ENCODE results near the gene ODF2. TPM values are rescaled to one million over a fixed set of nuclear protein-coding genes. Genes with fewer than 3 reads are reported as not detected.
"Not testable (repeated sequence)": the region's sequence is repeated elsewhere in the genome, so short reads cannot be mapped to it uniquely, and the experiment has no call there.

Gene ODF2
- total RNA-seq, 2 experiments from 2014 or later = 64.9 to 65.0 TPM

GRCh38 chr9:128434340-128434739 is 21.5 kb upstream of the ODF2 start:
- H3K9me3 Mint-ChIP-seq = no peaks in the 10 kb centered on the region
- ATAC-seq (ENCODE audit: low read depth) = no peak
- POLR2A ChIA-PET = no interaction called here
- no peak overlapping the region for H3K27ac Mint-ChIP-seq
- H3K36me3 Mint-ChIP-seq = no peaks in the 10 kb centered on the region
- H3K4me1 Mint-ChIP-seq = no peaks in the 10 kb centered on the region
- no peaks in the 10 kb centered on the region for H3K27me3 Mint-ChIP-seq
- no peak for DNase-seq
- no peak overlapping the region for H3K4me3 Mint-ChIP-seq

GRCh38 chr9:128435611-128436010 is 20.2 kb upstream of the ODF2 start:
- Mint-ChIP-seq H3K27ac (no peak overlapping the region), H3K27me3 (no peaks in the 10 kb centered on the region), H3K4me1 (no peaks in the 10 kb centered on the region), H3K4me3 (no peak overlapping the region), H3K36me3 (no peaks in the 10 kb centered on the region), H3K9me3 (no peaks in the 10 kb centered on the region)
- no peak for ATAC-seq (ENCODE audit: low read depth)
- DNase-seq = no peak
- POLR2A ChIA-PET = no interaction called here

- H3K27ac Mint-ChIP-seq = peak overlapping the region; percentile 13
- H3K4me3 Mint-ChIP-seq = no peak overlapping the region
Measured at GRCh38 chr9:128438343-128439109, 17.3 kb upstream of the ODF2 start.

GRCh38 chr9:128439273-128439672 is 16.5 kb upstream of the ODF2 start:
- no peaks in the 10 kb centered on the region for H3K4me1 Mint-ChIP-seq
- H3K27ac Mint-ChIP-seq = no peak overlapping the region
- POLR2A ChIA-PET = no interaction called here
- ATAC-seq (ENCODE audit: low read depth) (no peak), DNase-seq (no peak)
- no peaks in the 10 kb centered on the region for H3K36me3 Mint-ChIP-seq
- H3K4me3 Mint-ChIP-seq = no peak overlapping the region
- no peaks in the 10 kb centered on the region for H3K9me3 Mint-ChIP-seq
- no peaks in the 10 kb centered on the region for H3K27me3 Mint-ChIP-seq

More at GRCh38 chr9:128438343-128439109, 17.3 kb upstream of the ODF2 start:
- DNase-seq (peak; percentile 90), ATAC-seq (ENCODE audit: low read depth) (peak; percentile 97)
- Mint-ChIP-seq H3K9me3 (no peaks in the 10 kb centered on the region), H3K27me3 (no peaks in the 10 kb centered on the region), H3K36me3 (no peaks in the 10 kb centered on the region), H3K4me1 (no peaks in the 10 kb centered on the region)
- POLR2A ChIA-PET = interaction anchor here (0.8 kb wide), 1 partner anchor 9 kb away, joined by 3 read pairs; no protein-coding TSS in a partner anchor

- H3K27ac Mint-ChIP-seq = no peak overlapping the region
- no peaks in the 10 kb centered on the region for H3K4me1 Mint-ChIP-seq
- no peaks in the 10 kb centered on the region for H3K27me3 Mint-ChIP-seq
- POLR2A ChIA-PET = interaction anchor here (0.9 kb wide), 1 partner anchor 14 kb away, joined by 4 read pairs; the partner anchor contains the start of gene ODF2
- DNase-seq (no peak), ATAC-seq (ENCODE audit: low read depth) (no peak)
- no peaks in the 10 kb centered on the region for H3K36me3 Mint-ChIP-seq
- no peak overlapping the region for H3K4me3 Mint-ChIP-seq
- no peaks in the 10 kb centered on the region for H3K9me3 Mint-ChIP-seq
Measured at GRCh38 chr9:128442150-128442549, 13.7 kb upstream of the ODF2 start.

- H3K9me3 Mint-ChIP-seq; H3K4me3 Mint-ChIP-seq; H3K27ac Mint-ChIP-seq; H3K27me3 Mint-ChIP-seq; ATAC-seq (ENCODE audit: low read depth); H3K4me1 Mint-ChIP-seq; H3K36me3 Mint-ChIP-seq; DNase-seq: not testable (repeated sequence)
- POLR2A ChIA-PET = interaction anchor here (1.2 kb wide), 1 partner anchor 11 kb away, joined by 3 read pairs; no protein-coding TSS in a partner anchor
Measured at GRCh38 chr9:128446505-128446904, 9.3 kb upstream of the ODF2 start.

- POLR2A ChIA-PET = interaction anchor here (0.7 to 1.3 kb wide), 2 partner anchors 28 to 29 kb away, joined by 3 to 11 read pairs; partner anchors contain the start of gene CERCAM
- Mint-ChIP-seq H3K27me3 (no peaks in the 10 kb centered on the region), H3K27ac (no peak overlapping the region), H3K4me3 (no peak overlapping the region), H3K9me3 (no peaks in the 10 kb centered on the region), H3K36me3 (no peaks in the 10 kb centered on the region), H3K4me1 (no peaks in the 10 kb centered on the region)
- ATAC-seq (ENCODE audit: low read depth) = no peak
- DNase-seq = no peak
Measured at GRCh38 chr9:128448746-128449145, 7.1 kb upstream of the ODF2 start.

- H3K9me3 Mint-ChIP-seq = no peaks in the 10 kb centered on the region
- POLR2A ChIA-PET = no interaction called here
Measured at GRCh38 chr9:128454991-128455390, 815 bp upstream of the ODF2 start.

GRCh38 chr9:128456613-128457061 is 831 bp downstream of the ODF2 start:
- Mint-ChIP-seq H3K27ac (peak overlapping the region; percentile 94), H3K36me3 (peaks cover 20% of the 10 kb centered on the region), H3K27me3 (no peaks in the 10 kb centered on the region), H3K4me3 (peak overlapping the region; percentile 96), H3K4me1 (peaks cover 18% of the 10 kb centered on the region), H3K9me3 (no peaks in the 10 kb centered on the region)
- DNase-seq (peak; percentile 77), ATAC-seq (ENCODE audit: low read depth) (peak; percentile 63)
- POLR2A ChIA-PET = interaction anchor here (1.0 kb wide), 1 partner anchor 10 kb away, joined by 3 read pairs; no protein-coding TSS in a partner anchor

More at GRCh38 chr9:128454991-128455390, 815 bp upstream of the ODF2 start:
- peaks cover 6% of the 10 kb centered on the region for H3K36me3 Mint-ChIP-seq
- ATAC-seq (ENCODE audit: low read depth) = no peak
- no peaks in the 10 kb centered on the region for H3K27me3 Mint-ChIP-seq
- peak overlapping the region; percentile 24 for H3K27ac Mint-ChIP-seq
- H3K4me1 Mint-ChIP-seq = peaks cover 18% of the 10 kb centered on the region
- peak overlapping the region; percentile 96 for H3K4me3 Mint-ChIP-seq
- DNase-seq = no peak

GRCh38 chr9:128457207-128457606 is 1.4 kb downstream of the ODF2 start:
- DNase-seq (no peak), ATAC-seq (ENCODE audit: low read depth) (no peak)
- H3K4me1 Mint-ChIP-seq = peaks cover 18% of the 10 kb centered on the region
- H3K9me3 Mint-ChIP-seq = no peaks in the 10 kb centered on the region
- peak overlapping the region; percentile 94 for H3K27ac Mint-ChIP-seq
- no peaks in the 10 kb centered on the region for H3K27me3 Mint-ChIP-seq
- POLR2A ChIA-PET = interaction anchor here (0.7 to 1.1 kb wide), 3 partner anchors 10 to 224 kb away, joined by 3 to 4 read pairs (median 4); no protein-coding TSS in a partner anchor
- H3K4me3 Mint-ChIP-seq = peak overlapping the region; percentile 96
- peaks cover 23% of the 10 kb centered on the region for H3K36me3 Mint-ChIP-seq

GRCh38 chr9:128459011-128459410 is 3.2 kb downstream of the ODF2 start:
- DNase-seq = no peak
- H3K27ac Mint-ChIP-seq = peak overlapping the region; percentile 25
- no peak overlapping the region for H3K4me3 Mint-ChIP-seq
- ATAC-seq (ENCODE audit: low read depth) = no peak
- no peaks in the 10 kb centered on the region for H3K9me3 Mint-ChIP-seq
- no peaks in the 10 kb centered on the region for H3K27me3 Mint-ChIP-seq
- peaks cover 34% of the 10 kb centered on the region for H3K36me3 Mint-ChIP-seq
- H3K4me1 Mint-ChIP-seq = peaks cover 18% of the 10 kb centered on the region
- POLR2A ChIA-PET = no interaction called here

- POLR2A ChIA-PET = no interaction called here
- peaks cover 16% of the 10 kb centered on the region for H3K36me3 Mint-ChIP-seq
- no peak overlapping the region for H3K27ac Mint-ChIP-seq
- ATAC-seq (ENCODE audit: low read depth) (no peak), DNase-seq (no peak)
- no peak overlapping the region for H3K4me3 Mint-ChIP-seq
- no peaks in the 10 kb centered on the region for H3K27me3 Mint-ChIP-seq
- peaks cover 2% of the 10 kb centered on the region for H3K4me1 Mint-ChIP-seq
- no peaks in the 10 kb centered on the region for H3K9me3 Mint-ChIP-seq
Measured at GRCh38 chr9:128469070-128469469, 13.3 kb downstream of the ODF2 start.

GRCh38 chr9:128470560-128470959 is 14.8 kb downstream of the ODF2 start:
- POLR2A ChIA-PET = no interaction called here
- Mint-ChIP-seq H3K4me1 (peaks cover 2% of the 10 kb centered on the region), H3K9me3 (no peaks in the 10 kb centered on the region), H3K4me3 (no peak overlapping the region), H3K27me3 (no peaks in the 10 kb centered on the region), H3K36me3 (peaks cover 18% of the 10 kb centered on the region), H3K27ac (peak overlapping the region; percentile 73)
- no peak for DNase-seq
- ATAC-seq (ENCODE audit: low read depth) = no peak

- Mint-ChIP-seq H3K4me3 (no peak overlapping the region), H3K36me3 (peaks cover 22% of the 10 kb centered on the region), H3K9me3 (no peaks in the 10 kb centered on the region), H3K27ac (no peak overlapping the region), H3K4me1 (peaks cover 2% of the 10 kb centered on the region), H3K27me3 (no peaks in the 10 kb centered on the region)
- no peak for DNase-seq
- POLR2A ChIA-PET = no interaction called here
- ATAC-seq (ENCODE audit: low read depth) = no peak
Measured at GRCh38 chr9:128473104-128473503, 17.3 kb downstream of the ODF2 start.
